GM18873 (cell line): ENCODE results near the gene CEP162.
"Not testable (repeated sequence)": the region's sequence is repeated elsewhere in the genome, so short reads cannot be mapped to it uniquely, and the experiment has no call there.

Experiments used
- ATAC-seq: cut with Tn5 transposase; IDR thresholded peaks from one replicate; pipeline ENCODE4 v1.9.1; 2021; ENCODE audit warnings: mild to moderate bottlenecking, moderate library complexity, moderate number of reproducible peaks; ENCODE audit not compliant: unreplicated experiment, low FRiP score

The CEP162 gene, protein sequence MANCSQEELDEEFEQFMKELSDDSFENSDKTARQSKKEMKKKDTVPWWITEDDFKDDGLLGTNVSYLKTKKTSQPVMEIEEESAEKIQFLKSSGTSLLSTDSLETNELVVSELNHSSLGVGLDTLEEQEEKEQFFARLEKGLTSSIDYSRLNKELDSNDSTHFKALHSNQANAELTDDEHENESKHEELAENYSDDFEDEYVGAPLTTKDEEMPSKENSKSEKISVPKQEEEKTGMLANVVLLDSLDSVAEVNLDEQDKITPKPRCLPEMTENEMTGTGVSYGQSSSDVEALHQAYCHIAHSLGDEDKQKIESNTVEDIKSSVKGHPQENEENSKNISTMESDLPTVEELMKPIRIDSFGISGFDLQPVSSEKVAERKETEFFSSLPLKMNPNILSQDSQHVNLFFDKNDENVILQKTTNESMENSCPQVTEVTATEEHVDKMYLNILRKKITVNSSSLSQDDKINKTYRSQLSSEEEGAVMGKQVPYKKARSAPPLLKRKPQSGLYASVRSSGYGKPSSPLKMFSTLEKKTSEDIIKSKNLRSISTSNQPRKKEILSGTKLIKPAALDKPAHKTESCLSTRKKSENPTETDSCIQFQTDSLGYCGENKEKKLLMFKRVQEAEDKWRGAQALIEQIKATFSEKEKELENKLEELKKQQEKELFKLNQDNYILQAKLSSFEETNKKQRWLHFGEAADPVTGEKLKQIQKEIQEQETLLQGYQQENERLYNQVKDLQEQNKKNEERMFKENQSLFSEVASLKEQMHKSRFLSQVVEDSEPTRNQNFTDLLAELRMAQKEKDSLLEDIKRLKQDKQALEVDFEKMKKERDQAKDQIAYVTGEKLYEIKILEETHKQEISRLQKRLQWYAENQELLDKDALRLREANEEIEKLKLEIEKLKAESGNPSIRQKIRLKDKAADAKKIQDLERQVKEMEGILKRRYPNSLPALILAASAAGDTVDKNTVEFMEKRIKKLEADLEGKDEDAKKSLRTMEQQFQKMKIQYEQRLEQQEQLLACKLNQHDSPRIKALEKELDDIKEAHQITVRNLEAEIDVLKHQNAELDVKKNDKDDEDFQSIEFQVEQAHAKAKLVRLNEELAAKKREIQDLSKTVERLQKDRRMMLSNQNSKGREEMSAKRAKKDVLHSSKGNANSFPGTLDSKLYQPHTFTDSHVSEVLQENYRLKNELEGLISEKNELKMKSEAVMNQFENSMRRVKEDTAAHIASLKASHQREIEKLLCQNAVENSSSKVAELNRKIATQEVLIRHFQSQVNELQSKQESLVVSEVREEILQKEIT (N-terminal part only)

GRCh38 chr6:84227434-84228197 is at the start of gene CEP162:
Gene CEP162 (minus strand): TSS chr6:84227643. CDS start chr6:84226393, 1,250 bp downstream.
- ATAC-seq: peak; percentile 97

DNA sequence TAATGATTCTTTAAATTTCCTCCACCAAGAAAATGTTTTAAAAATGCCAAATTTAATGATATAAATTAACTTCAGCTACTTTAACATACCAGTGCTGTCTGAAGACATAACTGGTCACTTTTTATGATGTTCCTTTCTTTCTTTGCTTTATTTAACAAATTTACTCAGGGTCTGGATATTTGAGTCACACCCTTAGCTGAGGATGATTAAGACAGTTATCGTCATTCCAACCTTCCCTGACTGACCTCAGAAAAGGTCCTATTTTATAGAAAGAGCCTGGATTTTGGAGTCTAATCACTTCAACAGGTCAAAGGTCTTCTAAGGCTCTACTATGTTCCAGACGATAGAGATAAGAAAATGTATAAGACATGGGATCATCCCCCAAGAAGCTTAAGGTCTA is 47.4 kb upstream of the CEP162 start:
- no peak for ATAC-seq

- ATAC-seq: no peak
Measured at GRCh38 chr6:84273048-84273809, 45.8 kb upstream of the CEP162 start.

- ATAC-seq: no peak
Measured at GRCh38 chr6:84272298-84272697, 44.9 kb upstream of the CEP162 start.

DNA sequence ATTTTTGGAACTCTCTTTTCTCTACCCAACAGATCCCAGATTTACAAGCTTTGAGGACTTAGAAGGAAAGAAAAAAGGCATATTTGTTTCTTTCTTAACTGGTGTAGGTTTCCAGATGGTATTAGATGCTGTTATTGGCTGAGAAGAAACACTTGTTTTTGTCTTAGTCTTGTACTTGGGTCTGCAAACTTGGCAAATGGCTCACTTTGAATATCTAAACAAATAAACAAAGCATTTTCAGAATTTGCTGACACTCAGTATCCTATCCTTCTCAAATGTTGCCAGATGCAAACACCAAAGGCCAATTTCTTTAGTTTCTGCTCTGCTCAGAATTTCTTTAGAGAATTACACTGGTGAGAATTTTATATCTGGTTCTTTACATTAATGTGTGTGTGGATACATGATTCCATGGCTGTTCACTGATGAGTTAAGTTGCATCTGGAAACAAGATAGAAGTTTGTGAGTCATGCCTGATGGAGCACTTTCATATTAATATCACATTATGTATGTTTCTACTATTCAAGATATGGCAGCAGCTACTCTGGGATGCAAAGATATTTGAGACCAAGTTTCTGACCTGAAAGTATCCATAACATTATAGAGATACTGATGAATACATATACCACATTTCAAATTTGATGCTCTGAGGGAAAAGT is 43.7 kb upstream of the CEP162 start:
- no peak for ATAC-seq

GRCh38 chr6:84269947-84270733 is 42.7 kb upstream of the CEP162 start:
- ATAC-seq: no peak

DNA sequence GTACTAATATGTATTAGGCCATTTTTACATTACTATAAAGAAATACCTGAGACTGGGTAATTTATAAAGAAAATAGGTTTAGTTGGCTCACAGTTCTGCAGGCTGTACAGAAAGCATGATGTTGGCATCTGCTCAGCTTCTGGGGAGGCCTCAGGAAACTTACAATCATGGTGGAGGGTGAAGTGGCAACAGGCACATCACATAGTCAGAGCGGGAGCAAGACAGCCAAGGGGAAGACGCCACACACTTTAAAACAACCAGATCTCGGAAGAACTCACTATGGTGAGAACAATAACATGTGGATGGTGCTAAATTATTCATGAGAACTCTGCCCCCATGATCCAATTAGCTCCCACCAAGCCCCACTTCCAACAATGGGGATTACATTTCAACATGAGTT is 41.3 kb upstream of the CEP162 start:
- no peak for ATAC-seq

DNA sequence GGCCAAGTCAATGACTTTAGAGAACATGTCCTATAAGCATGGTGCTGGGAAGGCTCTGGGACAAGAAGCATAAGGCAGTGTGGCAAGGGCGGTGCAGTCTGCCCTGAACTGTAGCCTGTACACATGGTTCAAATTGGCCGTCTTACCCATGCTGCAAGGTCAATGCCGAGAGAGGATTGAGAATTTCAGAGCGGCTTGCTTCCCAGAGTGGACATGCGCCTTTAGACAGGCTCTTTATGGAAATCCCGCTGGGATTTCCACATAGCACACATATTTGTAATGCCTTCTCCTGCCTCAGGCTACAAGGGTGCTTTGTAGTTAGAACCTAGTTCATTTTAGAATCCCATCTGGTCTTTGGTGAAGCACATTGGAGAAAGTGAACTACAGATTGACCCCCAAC is 36.1 kb upstream of the CEP162 start:
- ATAC-seq: no peak

- ATAC-seq: no peak
Measured at GRCh38 chr6:84260926-84261325, 33.5 kb upstream of the CEP162 start.

DNA sequence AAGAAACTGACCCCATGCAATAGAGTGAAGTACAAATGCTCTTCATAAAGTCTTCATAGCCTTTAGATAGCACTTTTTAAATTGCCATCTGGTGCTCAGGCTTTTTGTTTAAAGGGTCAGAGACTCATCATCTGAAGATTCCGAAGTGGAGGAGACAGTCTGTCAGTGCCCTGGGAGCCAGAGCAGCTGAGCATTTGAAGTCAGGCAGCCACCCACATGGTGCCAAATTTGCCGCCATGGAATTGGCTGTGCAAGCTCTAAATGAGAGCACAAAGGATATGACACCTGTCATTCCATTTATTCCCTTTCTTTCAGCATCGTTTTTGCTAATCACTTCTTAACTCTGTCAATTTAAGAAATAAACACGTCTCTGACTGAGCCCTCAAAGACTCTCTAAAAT is 32.8 kb upstream of the CEP162 start:
- ATAC-seq: no peak

- no peak for ATAC-seq
Measured at GRCh38 chr6:84258866-84259265, 31.4 kb upstream of the CEP162 start.

GRCh38 chr6:84258268-84258667 is 30.8 kb upstream of the CEP162 start:
- no peak for ATAC-seq

DNA sequence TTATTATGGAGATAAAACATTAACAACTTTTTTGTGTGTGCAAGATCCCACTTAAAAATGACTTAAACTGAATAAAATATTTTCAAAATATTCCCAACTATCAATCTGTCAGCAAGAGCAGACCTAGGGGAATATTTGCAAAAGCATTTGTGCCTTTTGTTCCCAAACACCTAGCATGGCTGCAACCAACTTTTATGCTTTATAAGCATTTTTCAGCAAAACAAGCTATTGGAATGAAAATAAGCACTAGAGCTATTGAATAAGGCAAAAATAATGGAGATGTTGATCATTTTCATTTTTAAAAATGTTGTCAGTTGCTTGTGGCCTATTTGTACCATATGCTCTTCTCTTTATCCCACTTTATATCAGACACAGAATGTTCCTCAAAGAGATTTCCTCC is 28.2 kb upstream of the CEP162 start:
- ATAC-seq: no peak

DNA sequence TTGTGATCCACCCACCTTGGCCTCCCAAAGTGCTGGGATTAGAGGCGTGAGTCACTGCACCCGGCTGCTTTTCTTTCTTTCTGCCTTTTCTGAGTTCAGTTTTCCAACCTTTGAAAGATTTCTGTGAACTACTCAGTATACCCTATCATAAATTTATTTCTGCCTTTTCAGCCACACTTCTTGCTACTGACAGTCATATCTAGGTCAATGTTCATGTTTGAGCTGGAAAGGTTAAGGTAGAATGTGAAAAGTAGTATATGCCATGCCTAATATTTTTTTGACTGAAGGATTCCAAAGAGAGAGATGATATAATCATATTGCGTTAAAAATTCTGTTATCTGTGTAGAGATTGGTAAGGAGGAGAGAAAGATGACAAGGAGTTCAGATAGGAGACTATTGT is 25.9 kb upstream of the CEP162 start:
- no peak for ATAC-seq

DNA sequence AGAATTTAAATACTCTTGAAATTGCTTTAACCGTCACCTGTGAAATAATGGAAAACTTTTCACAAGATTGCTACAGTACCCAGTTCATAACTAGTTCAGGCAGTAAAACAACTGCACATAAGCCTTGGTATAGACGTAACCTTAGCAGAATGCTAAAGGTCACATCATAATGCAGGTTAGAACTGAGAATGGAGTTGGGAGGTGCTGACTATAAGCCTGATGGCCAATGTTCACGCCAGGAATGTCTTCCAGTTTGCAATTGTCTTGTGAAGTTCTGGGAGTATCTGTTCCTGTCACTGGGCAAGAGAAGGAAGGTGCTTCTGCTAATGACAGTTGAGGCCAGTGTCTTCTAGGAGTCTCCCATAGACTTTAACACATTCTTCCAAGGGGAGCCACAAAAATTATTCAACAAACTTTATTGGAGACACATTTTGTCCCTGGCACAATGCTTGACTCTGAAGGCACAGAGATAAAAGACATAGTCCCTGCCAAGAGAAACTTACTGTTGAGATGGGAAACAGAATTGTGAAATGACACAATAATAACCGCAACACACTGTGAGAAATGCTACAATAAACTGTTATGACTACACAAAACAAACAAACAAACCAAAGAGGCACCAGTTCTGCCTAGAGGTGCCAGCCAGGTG is 24.6 kb upstream of the CEP162 start:
- ATAC-seq: no peak

GRCh38 chr6:84249724-84250123 is 22.3 kb upstream of the CEP162 start:
- no peak for ATAC-seq

GRCh38 chr6:84244416-84245081 is 17.1 kb upstream of the CEP162 start:
- not testable (repeated sequence) for ATAC-seq
